ENCODE measurements around the gene ECSCR. TPM values are rescaled to one million over a fixed set of nuclear protein-coding genes. Genes with fewer than 3 reads are reported as not detected.

The ECSCR gene
- total and polyA plus RNA-seq, 7 experiments from 2014 or later = 0.19 to 0.73 (median 0.37) TPM; not detected in 3

- DNase-seq (no peak), ATAC-seq (no peak)
- Mint-ChIP-seq H3K4me1 (peaks cover 4 to 64% (median 23%) of the 10 kb centered on the region in 7 donors), H3K27ac (peak overlapping the region in 1 of 9 donors; percentile 61), H3K4me3 (no peak overlapping the region), H3K9me3 (no peaks in the 10 kb centered on the region), H3K27me3 (no peaks in the 10 kb centered on the region), H3K36me3 (peaks cover 0 to 32% (median 19%) of the 10 kb centered on the region in 5 donors)
- no peak overlapping the region for H3K4me3 ChIP-seq (ENCODE audit: low read length)
- no peaks in the 10 kb centered on the region for H3K27me3 ChIP-seq (ENCODE audit: control insufficient read depth in 2 of 2, insufficient read depth in 2 of 2, low read length in 2 of 2)
- H3K36me3 ChIP-seq (ENCODE audit: control insufficient read depth in 2 of 3, insufficient read depth in 3 of 3, low read length in 3 of 3) = peaks cover 0 to 16% (median 0%) of the 10 kb centered on the region in 3 experiments
- no peak overlapping the region for H3K27ac ChIP-seq (ENCODE audit: low read depth, low read length)
- peaks cover 3 to 15% of the 10 kb centered on the region in 2 donors for H3K4me1 ChIP-seq (ENCODE audit: control insufficient read depth in 2 of 2, insufficient read depth in 2 of 2, low read length in 2 of 2)
- intact Hi-C loops (cut with micrococcal nuclease) = loop anchor here in 1 of 2 donors (5.0 kb wide), 3 partner anchors 143 to 213 kb away; partner anchors contain the start of gene UBE2D2
- H3K9me3 ChIP-seq (ENCODE audit: control insufficient read depth in 2 of 3, low read length in 3 of 3) = no peaks in the 10 kb centered on the region
- CTCF ChIA-PET = interaction anchor here (0.6 to 9.5 kb wide), 11 partner anchors 8 to 214 kb away, joined by 3 to 310 read pairs (median 3); partner anchors contain the start of gene DNAJC18
- POLR2A ChIA-PET = interaction anchor here (0.6 to 9.4 kb wide), 6 partner anchors 8 to 95 kb away, joined by 4 to 102 read pairs (median 7); partner anchors contain the start of genes DNAJC18 and SPATA24
Measured at GRCh38 chr5:139419226-139420192, 43.0 kb downstream of the ECSCR start.

- DNase-seq (no peak), ATAC-seq (no peak)
- ChIA-PET CTCF (interaction anchor here (0.9 to 9.5 kb wide), 3 partner anchors 96 to 215 kb away, joined by 3 to 310 read pairs (median 6); no protein-coding TSS in a partner anchor), POLR2A (interaction anchor here (0.7 to 9.4 kb wide), 6 partner anchors 15 to 95 kb away, joined by 3 to 102 read pairs (median 5); partner anchors contain the start of genes DNAJC18 and SPATA24)
- H3K4me1 Mint-ChIP-seq = peaks cover 6 to 68% (median 27%) of the 10 kb centered on the region in 7 donors
- Histone ChIP-seq H3K4me1 (ENCODE audit: control insufficient read depth in 2 of 2, insufficient read depth in 2 of 2, low read length in 2 of 2) (peaks cover 3 to 21% of the 10 kb centered on the region in 2 donors), H3K4me3 (ENCODE audit: low read length) (no peak overlapping the region), H3K9me3 (ENCODE audit: control insufficient read depth in 2 of 3, low read length in 3 of 3) (no peaks in the 10 kb centered on the region), H3K27me3 (ENCODE audit: control insufficient read depth in 2 of 2, insufficient read depth in 2 of 2, low read length in 2 of 2) (no peaks in the 10 kb centered on the region), H3K27ac (ENCODE audit: low read depth, low read length) (no peak overlapping the region), H3K36me3 (ENCODE audit: control insufficient read depth in 2 of 3, insufficient read depth in 3 of 3, low read length in 3 of 3) (peaks cover 0 to 13% (median 0%) of the 10 kb centered on the region in 3 experiments)
- peaks cover 0 to 30% (median 17%) of the 10 kb centered on the region in 5 donors for H3K36me3 Mint-ChIP-seq
- peak overlapping the region in 2 of 9 donors; percentile 13 to 46 for H3K27ac Mint-ChIP-seq
- H3K27me3 Mint-ChIP-seq = no peaks in the 10 kb centered on the region
- intact Hi-C loops (cut with micrococcal nuclease) = no loop called here
- H3K4me3 Mint-ChIP-seq = no peak overlapping the region
- no peaks in the 10 kb centered on the region for H3K9me3 Mint-ChIP-seq
Measured at GRCh38 chr5:139418793-139419192, 43.8 kb downstream of the ECSCR start.

- Histone ChIP-seq H3K9me3 (ENCODE audit: control insufficient read depth in 2 of 3, low read length in 3 of 3) (no peaks in the 10 kb centered on the region), H3K4me1 (ENCODE audit: control insufficient read depth in 2 of 2, insufficient read depth in 2 of 2, low read length in 2 of 2) (peaks cover 0 to 17% of the 10 kb centered on the region in 2 donors), H3K36me3 (ENCODE audit: control insufficient read depth in 2 of 3, insufficient read depth in 3 of 3, low read length in 3 of 3) (peaks cover 0 to 13% (median 0%) of the 10 kb centered on the region in 3 experiments), H3K27me3 (ENCODE audit: control insufficient read depth in 2 of 2, insufficient read depth in 2 of 2, low read length in 2 of 2) (no peaks in the 10 kb centered on the region), H3K27ac (ENCODE audit: low read depth, low read length) (no peak overlapping the region), H3K4me3 (ENCODE audit: low read length) (no peak overlapping the region)
- H3K36me3 Mint-ChIP-seq = peaks cover 0 to 25% (median 12%) of the 10 kb centered on the region in 5 donors
- no peaks in the 10 kb centered on the region for H3K27me3 Mint-ChIP-seq
- H3K4me1 Mint-ChIP-seq = peaks cover 2 to 78% (median 26%) of the 10 kb centered on the region in 7 donors
- ATAC-seq (no peak), DNase-seq (no peak)
- ChIA-PET CTCF (interaction anchor here (0.8 to 9.5 kb wide), 2 partner anchors 65 to 97 kb away, joined by 3 to 310 read pairs; partner anchors contain the start of gene STING1), POLR2A (interaction anchor here (2.3 to 9.4 kb wide), 2 partner anchors 13 to 97 kb away, joined by 9 to 102 read pairs; partner anchors contain the start of gene SPATA24)
- no peaks in the 10 kb centered on the region for H3K9me3 Mint-ChIP-seq
- intact Hi-C loops (cut with micrococcal nuclease) = no loop called here
- no peak overlapping the region for H3K4me3 Mint-ChIP-seq
- peak overlapping the region in 1 of 9 donors; percentile 82 for H3K27ac Mint-ChIP-seq
Measured at GRCh38 chr5:139417214-139417613, 45.3 kb downstream of the ECSCR start.

GRCh38 chr5:139416651-139417050 is 45.9 kb downstream of the ECSCR start:
- H3K36me3 ChIP-seq (ENCODE audit: control insufficient read depth in 2 of 3, insufficient read depth in 3 of 3, low read length in 3 of 3) = peaks cover 0 to 13% (median 0%) of the 10 kb centered on the region in 3 experiments
- ChIA-PET POLR2A (interaction anchor here (0.6 to 0.9 kb wide), 2 partner anchors 13 to 48 kb away, joined by 3 to 4 read pairs; partner anchors contain the start of gene SPATA24), CTCF (interaction anchor here (0.8 kb wide), 2 partner anchors 65 to 97 kb away, joined by 3 to 5 read pairs; partner anchors contain the start of gene STING1)
- no peaks in the 10 kb centered on the region for H3K27me3 Mint-ChIP-seq
- H3K27ac Mint-ChIP-seq = peak overlapping the region in 1 of 9 donors; percentile 82
- H3K9me3 Mint-ChIP-seq = no peaks in the 10 kb centered on the region
- peaks cover 2 to 75% (median 25%) of the 10 kb centered on the region in 7 donors for H3K4me1 Mint-ChIP-seq
- no peaks in the 10 kb centered on the region for H3K27me3 ChIP-seq (ENCODE audit: control insufficient read depth in 2 of 2, insufficient read depth in 2 of 2, low read length in 2 of 2)
- no peaks in the 10 kb centered on the region for H3K9me3 ChIP-seq (ENCODE audit: control insufficient read depth in 2 of 3, low read length in 3 of 3)
- H3K36me3 Mint-ChIP-seq = peaks cover 0 to 23% (median 11%) of the 10 kb centered on the region in 5 donors
- peaks cover 0 to 17% of the 10 kb centered on the region in 2 donors for H3K4me1 ChIP-seq (ENCODE audit: control insufficient read depth in 2 of 2, insufficient read depth in 2 of 2, low read length in 2 of 2)
- no peak for DNase-seq
- intact Hi-C loops (cut with micrococcal nuclease) = no loop called here
- no peak overlapping the region for H3K4me3 Mint-ChIP-seq
- ATAC-seq = no peak
- H3K27ac ChIP-seq (ENCODE audit: low read depth, low read length) = no peak overlapping the region
- no peak overlapping the region for H3K4me3 ChIP-seq (ENCODE audit: low read length)

- peaks cover 0 to 13% (median 0%) of the 10 kb centered on the region in 3 experiments for H3K36me3 ChIP-seq (ENCODE audit: control insufficient read depth in 2 of 3, insufficient read depth in 3 of 3, low read length in 3 of 3)
- Mint-ChIP-seq H3K27ac (peak overlapping the region in 1 of 9 donors; percentile 93), H3K4me1 (peaks cover 2 to 73% (median 25%) of the 10 kb centered on the region in 7 donors), H3K4me3 (peak overlapping the region in 1 of 10 donors; percentile 83), H3K27me3 (no peaks in the 10 kb centered on the region), H3K9me3 (no peaks in the 10 kb centered on the region), H3K36me3 (peaks cover 0 to 21% (median 13%) of the 10 kb centered on the region in 5 donors)
- H3K27ac ChIP-seq (ENCODE audit: low read depth, low read length) = no peak overlapping the region
- intact Hi-C loops (cut with micrococcal nuclease) = loop anchor here in 1 of 2 donors (2.0 kb wide), 1 partner anchor 43 kb away; no protein-coding TSS in a partner anchor
- CTCF ChIA-PET = no interaction called here
- no peak for DNase-seq
- no peaks in the 10 kb centered on the region for H3K9me3 ChIP-seq (ENCODE audit: control insufficient read depth in 2 of 3, low read length in 3 of 3)
- H3K4me3 ChIP-seq (ENCODE audit: low read length) = no peak overlapping the region
- ATAC-seq = no peak
- no peaks in the 10 kb centered on the region for H3K27me3 ChIP-seq (ENCODE audit: control insufficient read depth in 2 of 2, insufficient read depth in 2 of 2, low read length in 2 of 2)
- H3K4me1 ChIP-seq (ENCODE audit: control insufficient read depth in 2 of 2, insufficient read depth in 2 of 2, low read length in 2 of 2) = peaks cover 0 to 17% of the 10 kb centered on the region in 2 donors
- POLR2A ChIA-PET = interaction anchor here (0.9 kb wide), 2 partner anchors 12 to 95 kb away, joined by 4 read pairs; partner anchors contain the start of gene SPATA24
Measured at GRCh38 chr5:139415869-139416268, 46.7 kb downstream of the ECSCR start.

Data from naive thymus-derived CD4-positive, alpha-beta T cell (primary cell).